Kidney (tissue), 14 donors: ENCODE data around the gene ARHGAP8. TPM values are rescaled to one million over a fixed set of nuclear protein-coding genes. Genes with fewer than 3 reads are reported as not detected.

ENCODE experiments used
- DNase-seq, 5 donors: peaks; one replicate each; pipeline ENCODE4 v3.0.0-alpha.2; 2013 to 2020
- FAIRE-seq: peaks from 2 replicates; lab custom pipeline; 2012; peaks lifted over from hg19 to GRCh38; lab: Jason Lieb, UNC
- H3K27ac ChIP-seq, 2 donors: one replicate each; pipeline ENCODE4 v1.7.0; 2013; ENCODE audit warnings: low read depth in 2 of 2, low read length in 2 of 2, inconsistent platforms in 1 of 2
- H3K27me3 ChIP-seq: one replicate; pipeline ENCODE4 v1.7.1; 2013; ENCODE audit warnings: low read length, inconsistent platforms; ENCODE audit not compliant: control insufficient read depth, insufficient read depth
- H3K36me3 ChIP-seq, 3 donors: one replicate each; pipeline versions ENCODE4 v1.7.0 to v1.7.1; 2013; ENCODE audit warnings: low read length in 3 of 3, control low read depth in 1 of 3, inconsistent platforms in 1 of 3; ENCODE audit not compliant: insufficient read depth in 3 of 3, control insufficient read depth in 2 of 3
- H3K4me1 ChIP-seq, 3 donors: one replicate each; pipeline versions ENCODE4 v1.7.0 to v1.7.1; 2013; ENCODE audit warnings: low read length in 3 of 3, inconsistent platforms in 1 of 3, low read depth in 1 of 3; ENCODE audit not compliant: control insufficient read depth in 2 of 3, insufficient read depth in 2 of 3
- H3K4me3 ChIP-seq, 3 donors: one replicate each; pipeline versions ENCODE4 v1.7.0 to v1.8.1; 2013; ENCODE audit warnings: low read length in 3 of 3, control low read depth in 1 of 3, inconsistent platforms in 1 of 3
- H3K9ac ChIP-seq, 3 donors: one replicate each; pipeline versions ENCODE4 v1.7.0 to v1.7.1; 2013; ENCODE audit warnings: low read length in 3 of 3, control low read depth in 1 of 3, inconsistent platforms in 1 of 3
- H3K9me3 ChIP-seq, 3 donors: one replicate each; pipeline versions ENCODE4 v1.7.0 to v1.7.1; 2013; ENCODE audit warnings: low read length in 3 of 3, control low read depth in 1 of 3, inconsistent platforms in 1 of 3; ENCODE audit not compliant: control insufficient read depth in 2 of 3, insufficient read depth in 1 of 3
- intact Hi-C: fragments of 100-400 bp; cut with DNase I; formaldehyde crosslinking; loops from one replicate; pipeline ENCODE4 v1.11.1; 2022
- polyA plus RNA-seq: library from polyadenylated mRNA; stranded (reverse); fragments of 350-450 nt; fragmentation: Illumina TruSeq; extraction: RNeasy Lipid Tissue Mini Kit (QIAGEN cat#74804); gene quantifications from one replicate; pipeline ENCODE4 v1.2.3, GENCODE V29; 2014; ENCODE audit warnings: low read depth, low replicate concordance; ENCODE audit not compliant: insufficient read depth
- total RNA-seq: library from RNA; stranded (reverse); fragmentation: NEBNext Ultra II Directional; extraction: Animal tissue kit (Norgen Biotek cat#: 25700); gene quantifications from one replicate; pipeline ENCODE4 v1.2.1, GENCODE V29; 2021
- TF ChIP-seq, protein P1 (sequence below): IDR thresholded peaks from 3 replicates; pipeline ENCODE4 v1.5.1; 2012; ENCODE audit warnings: mild to moderate bottlenecking, moderate library complexity, borderline replicate concordance; ENCODE audit not compliant: insufficient read depth; ENCODE audit errors: extremely low read depth
- donor health status: control.
- donor health status: control.
- donor health status: control.
- donor health status: control.
- donor health status: control.
- donor health status: DM: yes; HTN: yes; CAD: no.
- donor health status: Normal renal cell carcinoma (clear cell type).

Gene ARHGAP8
- total and polyA plus RNA-seq, 2 donors from 2014 or later: 30.2 to 35.7 TPM

DNA sequence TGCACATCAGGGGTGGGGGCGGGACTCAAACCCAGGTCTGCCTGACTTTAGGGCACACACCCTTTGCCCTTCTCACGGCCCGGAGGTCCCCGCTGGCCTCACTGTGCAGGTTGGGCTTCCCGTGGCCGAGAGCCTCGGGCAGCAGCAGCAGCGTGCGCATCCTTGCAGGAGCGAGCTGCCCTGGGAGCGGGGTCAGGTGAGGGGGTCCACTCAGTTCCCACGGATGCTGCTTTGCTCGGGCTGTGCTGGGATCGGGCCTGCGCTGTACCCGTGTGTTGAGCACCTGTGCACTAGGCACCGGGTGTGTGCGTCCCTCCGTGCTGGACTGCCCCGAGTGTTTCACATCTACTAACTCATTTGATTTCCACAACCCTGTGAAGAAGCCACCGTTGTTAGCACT lies 25.2 kb upstream of the ARHGAP8 start:
- TF ChIP-seq, protein P1, sequence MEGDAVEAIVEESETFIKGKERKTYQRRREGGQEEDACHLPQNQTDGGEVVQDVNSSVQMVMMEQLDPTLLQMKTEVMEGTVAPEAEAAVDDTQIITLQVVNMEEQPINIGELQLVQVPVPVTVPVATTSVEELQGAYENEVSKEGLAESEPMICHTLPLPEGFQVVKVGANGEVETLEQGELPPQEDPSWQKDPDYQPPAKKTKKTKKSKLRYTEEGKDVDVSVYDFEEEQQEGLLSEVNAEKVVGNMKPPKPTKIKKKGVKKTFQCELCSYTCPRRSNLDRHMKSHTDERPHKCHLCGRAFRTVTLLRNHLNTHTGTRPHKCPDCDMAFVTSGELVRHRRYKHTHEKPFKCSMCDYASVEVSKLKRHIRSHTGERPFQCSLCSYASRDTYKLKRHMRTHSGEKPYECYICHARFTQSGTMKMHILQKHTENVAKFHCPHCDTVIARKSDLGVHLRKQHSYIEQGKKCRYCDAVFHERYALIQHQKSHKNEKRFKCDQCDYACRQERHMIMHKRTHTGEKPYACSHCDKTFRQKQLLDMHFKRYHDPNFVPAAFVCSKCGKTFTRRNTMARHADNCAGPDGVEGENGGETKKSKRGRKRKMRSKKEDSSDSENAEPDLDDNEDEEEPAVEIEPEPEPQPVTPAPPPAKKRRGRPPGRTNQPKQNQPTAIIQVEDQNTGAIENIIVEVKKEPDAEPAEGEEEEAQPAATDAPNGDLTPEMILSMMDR: no peak
- Histone ChIP-seq H3K27me3 (no peaks in the 10 kb centered on the region), H3K36me3 (peaks cover 0 to 20% (median 0%) of the 10 kb centered on the region in 3 donors), H3K9ac (no peak overlapping the region), H3K9me3 (no peaks in the 10 kb centered on the region), H3K4me3 (no peak overlapping the region), H3K4me1 (peaks cover 0 to 13% (median 0%) of the 10 kb centered on the region in 3 donors), H3K27ac (no peak overlapping the region)
- intact Hi-C loops: no loop called here
- DNase-seq: no peak
- FAIRE-seq: no peak

DNA sequence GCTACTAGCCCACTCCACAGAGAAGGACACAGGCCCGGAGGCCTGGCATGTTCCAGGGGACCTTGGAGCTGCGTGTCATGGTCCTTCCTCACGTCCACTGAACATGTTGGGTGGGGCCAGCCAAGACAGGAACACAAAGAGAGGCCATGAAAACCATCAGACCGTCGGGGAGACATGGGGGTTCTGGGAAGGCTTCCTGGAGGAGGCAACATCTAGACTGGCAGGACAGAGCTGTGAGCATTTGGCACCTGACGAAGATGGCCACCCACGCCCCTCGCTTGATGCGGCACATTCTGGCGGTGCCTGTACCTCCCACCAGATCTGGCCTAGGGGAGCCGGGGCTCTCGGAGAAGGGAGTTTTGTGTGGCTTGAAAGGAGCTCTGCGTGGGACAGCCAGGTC lies 24.7 kb upstream of the ARHGAP8 start:
- no peak overlapping the region for H3K9ac ChIP-seq
- H3K4me3 ChIP-seq: no peak overlapping the region
- TF ChIP-seq, protein P1: no peak
- DNase-seq: no peak
- H3K4me1 ChIP-seq: peaks cover 0 to 13% (median 0%) of the 10 kb centered on the region in 3 donors
- FAIRE-seq: no peak
- no peak overlapping the region for H3K27ac ChIP-seq
- peaks cover 2 to 24% (median 3%) of the 10 kb centered on the region in 3 donors for H3K36me3 ChIP-seq
- intact Hi-C loops: no loop called here
- H3K27me3 ChIP-seq: no peaks in the 10 kb centered on the region
- no peaks in the 10 kb centered on the region for H3K9me3 ChIP-seq

DNA sequence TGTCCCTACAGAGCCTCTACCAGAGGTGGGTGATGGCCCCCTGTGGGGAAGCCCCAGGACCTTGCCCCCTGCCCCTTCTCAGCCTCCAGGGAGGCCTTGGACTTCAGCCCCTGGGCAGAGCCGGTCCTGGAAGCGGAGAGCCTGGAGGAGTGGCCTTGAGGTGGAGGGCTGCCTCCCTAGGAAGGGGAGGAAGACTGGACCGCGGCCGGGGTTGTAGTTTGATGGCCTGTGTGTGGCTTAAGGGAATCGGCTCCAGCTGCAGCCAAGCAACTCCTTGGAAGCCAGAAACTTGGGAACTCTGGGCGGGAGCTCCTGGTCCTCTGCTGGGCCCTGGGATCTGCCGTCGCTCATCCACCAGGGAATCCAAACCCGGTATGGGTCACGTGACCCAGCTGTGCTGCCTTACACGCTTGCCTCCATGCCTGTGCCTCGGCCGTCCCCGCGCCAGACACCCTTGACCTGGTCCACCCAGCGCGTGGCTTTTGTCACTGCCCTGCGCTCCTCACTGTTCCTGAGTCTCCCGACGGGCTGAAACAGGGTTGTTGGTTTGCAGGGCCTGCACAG lies 23.5 kb upstream of the ARHGAP8 start:
- peak overlapping the region in 1 of 2 donors; percentile 22 for H3K27ac ChIP-seq
- peak in 3 of 5 donors; percentile 37 to 76 (median 68) for DNase-seq

More for the DNA sequence above, 23.5 kb upstream of the ARHGAP8 start:
- TF ChIP-seq, protein P1: no peak
- H3K36me3 ChIP-seq: peaks cover 2 to 25% (median 3%) of the 10 kb centered on the region in 3 donors
- H3K9ac ChIP-seq: no peak overlapping the region
- H3K9me3 ChIP-seq: no peaks in the 10 kb centered on the region
- H3K4me1 ChIP-seq: peaks cover 0 to 13% (median 0%) of the 10 kb centered on the region in 3 donors
- no peaks in the 10 kb centered on the region for H3K27me3 ChIP-seq
- intact Hi-C loops: no loop called here
- no peak overlapping the region for H3K4me3 ChIP-seq
- FAIRE-seq: no peak
